HCT116 (cell line): ENCODE measurements around the gene MARS1. TPM values are rescaled to one million over a fixed set of nuclear protein-coding genes. Genes with fewer than 3 reads are reported as not detected.

Source experiments
- ATAC-seq: fragments of 200-7000 bp; cut with Tn5 transposase; 2 replicates; pipeline ENCODE4 v1.9.1; 2020; ENCODE audit warnings: mild to moderate bottlenecking, moderate library complexity
- BruUV-seq: library from RNA; stranded (reverse); fragments of 400-500 nt; replicated peaks from 2 replicates; lab custom pipeline; 2021; lab: Mats Ljungman, UMichigan
- CTCF ChIA-PET: fragments of 300-600 bp; sonication (Branson Sonifier 250); formaldehyde crosslinking; loops from one replicate; lab custom pipeline; 2021; ENCODE audit warnings: antibody characterized with exemption; lab: Charles Lee
- POLR2A ChIA-PET: fragments of 300-600, 350-600 bp; sonication (Branson Sonifier 250); formaldehyde crosslinking; loops from one replicate; lab custom pipeline; 2021; ENCODE audit warnings: antibody characterized with exemption; lab: Charles Lee
- RAD21 ChIA-PET, 2 experiments: fragments of 300-600 bp; sonication (Branson Sonifier 250); formaldehyde crosslinking; loops; one replicate each; lab custom pipeline; 2023; ENCODE audit warnings: low total read pairs in 2 of 2; ENCODE audit not compliant: uncharacterized antibody in 2 of 2, unreplicated experiment in 2 of 2, low non-redundant PET in 1 of 2; lab: Charles Lee
- DNase-seq: peaks from one replicate; pipeline ENCODE4 v3.0.0-alpha.2; 2010; ENCODE audit warnings: low read depth, low spot score
- H2AFZ ChIP-seq: fragments of 200-600 bp; shearing (Covaris generic), sonication (generic); 2 replicates; pipeline ENCODE4 v1.6.1; 2017; ENCODE audit warnings: low read depth, mixed run types, mixed read lengths, antibody characterized with exemption, low read length; ENCODE audit not compliant: poor library complexity, severe bottlenecking
- H3K27ac ChIP-seq: 2 replicates; pipeline ENCODE4 v1.5.1; 2012; ENCODE audit warnings: low read depth, low read length
- H3K27me3 ChIP-seq: fragments of 200-600 bp; sonication (generic); 2 replicates; pipeline ENCODE4 v1.6.1; 2016; ENCODE audit warnings: mixed run types, low read length, mixed read lengths; ENCODE audit not compliant: insufficient read depth
- H3K36me3 ChIP-seq, 2 experiments: fragments of 200-500 bp in 1 of 2; fragments of 200-600 bp in 1 of 2; sonication (Bioruptor generic) in 1 of 2; sonication (generic) in 1 of 2; 2 replicates each; pipeline versions ENCODE4 v1.5.1 to v1.6.1; 2014 to 2016; ENCODE audit warnings: low read length in 2 of 2, inconsistent platforms in 1 of 2, mixed read lengths in 1 of 2, mixed run types in 1 of 2; ENCODE audit not compliant: insufficient read depth in 2 of 2, control insufficient read depth in 1 of 2
- H3K4me1 ChIP-seq, 2 experiments: fragments of 200-600 bp in 1 of 2; sonication (generic) in 1 of 2; 2 replicates each; pipeline versions ENCODE4 v1.5.1 to v1.6.1; 2012 to 2017; ENCODE audit warnings: low read length in 2 of 2, inconsistent platforms in 1 of 2, mild to moderate bottlenecking in 1 of 2, mixed read lengths in 1 of 2, mixed run types in 1 of 2, moderate library complexity in 1 of 2; ENCODE audit not compliant: insufficient read depth in 2 of 2, control insufficient read depth in 1 of 2
- H3K4me2 ChIP-seq: fragments of 200-600 bp; sonication (generic); 2 replicates; pipeline ENCODE4 v1.6.1; 2017; ENCODE audit warnings: mixed run types, low read length, mixed read lengths
- H3K4me3 ChIP-seq, 2 experiments: fragments of 200-600 bp in 1 of 2; sonication (generic) in 1 of 2; replicated peaks in 1 of 2; 2 replicates each; pipeline ENCODE4 v1.5.1; 2011 to 2016; ENCODE audit warnings: low read length in 2 of 2, control low read depth in 1 of 2, low read depth in 1 of 2, mild to moderate bottlenecking in 1 of 2, mixed read lengths in 1 of 2, mixed run types in 1 of 2
- H3K79me2 ChIP-seq: fragments of 200-600 bp; sonication (generic); 2 replicates; pipeline ENCODE4 v1.6.1; 2017; ENCODE audit warnings: mild to moderate bottlenecking, mixed run types, low read length, moderate library complexity, mixed read lengths; ENCODE audit not compliant: insufficient read depth
- H3K9ac ChIP-seq: fragments of 200-600 bp; sonication (generic); 2 replicates; pipeline ENCODE4 v1.6.1; 2016; ENCODE audit warnings: low read length, mixed read lengths
- H3K9me2 ChIP-seq: fragments of 200-600 bp; sonication (generic), shearing (Covaris generic); 2 replicates; pipeline ENCODE4 v1.6.1; 2017; ENCODE audit warnings: mixed run types, mild to moderate bottlenecking, moderate library complexity; ENCODE audit not compliant: insufficient read depth
- H3K9me3 ChIP-seq, 2 experiments: fragments of 200-500 bp in 1 of 2; fragments of 200-600 bp in 1 of 2; sonication (Bioruptor generic) in 1 of 2; sonication (generic) in 1 of 2; 2 replicates each; pipeline ENCODE4 v1.6.1; 2014 to 2017; ENCODE audit warnings: low read length in 2 of 2, mixed read lengths in 2 of 2, inconsistent platforms in 1 of 2, low read depth in 1 of 2, mild to moderate bottlenecking in 1 of 2, mixed run types in 1 of 2, moderate library complexity in 1 of 2; ENCODE audit not compliant: control insufficient read depth in 1 of 2, insufficient read depth in 1 of 2
- H4K20me1 ChIP-seq: fragments of 200-600 bp; sonication (generic), shearing (Covaris generic); 2 replicates; pipeline ENCODE4 v1.6.1; 2017; ENCODE audit warnings: mixed run types, mild to moderate bottlenecking, moderate library complexity; ENCODE audit not compliant: insufficient read depth
- CBX3 ChIP-seq: IDR thresholded peaks from 2 replicates; pipeline ENCODE4 v1.6.1; 2012; ENCODE audit warnings: low read depth
- CEBPB ChIP-seq: IDR thresholded peaks from 2 replicates; pipeline ENCODE4 v1.6.1; 2012; ENCODE audit warnings: low read depth
- EGR1 ChIP-seq: IDR thresholded peaks from 2 replicates; pipeline ENCODE4 v1.6.1; 2012; ENCODE audit warnings: low read depth
- ELF1 ChIP-seq: IDR thresholded peaks from 2 replicates; pipeline ENCODE4 v1.6.1; 2012; ENCODE audit warnings: low read depth, borderline replicate concordance
- EZH2phosphoT487 ChIP-seq: fragments of 200-600 bp; IDR thresholded peaks from 2 replicates; pipeline ENCODE4 v1.6.1; 2018; ENCODE audit warnings: antibody characterized with exemption, borderline replicate concordance
- FOSL1 ChIP-seq: IDR thresholded peaks from 2 replicates; pipeline ENCODE4 v1.6.1; 2012; ENCODE audit warnings: low read depth
- JUND ChIP-seq: IDR thresholded peaks from 2 replicates; pipeline ENCODE4 v1.6.1; 2012
- RAD21 ChIP-seq: IDR thresholded peaks from 2 replicates; pipeline ENCODE4 v1.6.1; 2012; ENCODE audit warnings: low read depth, mild to moderate bottlenecking
- SRF ChIP-seq: IDR thresholded peaks from 2 replicates; pipeline ENCODE4 v1.6.1; 2012; ENCODE audit warnings: low read depth
- ZFX ChIP-seq: fragments of 450-650 bp; IDR thresholded peaks from 2 replicates; pipeline ENCODE4 v1.6.1; 2017
- intact Hi-C: fragments of 100-400 bp; cut with micrococcal nuclease; formaldehyde crosslinking; loops from 2 replicates; pipeline ENCODE4 v1.10.0; 2022
- total RNA-seq: library from RNA; stranded (reverse); gene quantifications from one replicate; pipeline ENCODE4 v1.2.1, GENCODE V29; 2021; ENCODE audit not compliant: unreplicated experiment
- TF ChIP-seq, protein P1 (sequence below), 3 experiments: fragments of 200-600 bp in 1 of 3; sonication (generic) in 1 of 3; IDR thresholded peaks in 2 of 3; conservative IDR thresholded peaks in 1 of 3; 2 replicates each; pipeline ENCODE4 v1.5.1; 2012 to 2017; ENCODE audit warnings: low read depth in 2 of 3, low read length in 2 of 3, antibody characterized with exemption in 1 of 3, borderline replicate concordance in 1 of 3, control low read depth in 1 of 3, mild to moderate bottlenecking in 1 of 3, mixed read lengths in 1 of 3, mixed run types in 1 of 3, moderate library complexity in 1 of 3; ENCODE audit not compliant: insufficient read depth in 1 of 3
- TF ChIP-seq, protein P2 (sequence below): IDR thresholded peaks from 2 replicates; pipeline ENCODE4 v1.6.1; 2012; ENCODE audit warnings: low read depth

The MARS1 gene
- total RNA-seq, 1 experiment from 2014 or later = 344 TPM

DNA sequence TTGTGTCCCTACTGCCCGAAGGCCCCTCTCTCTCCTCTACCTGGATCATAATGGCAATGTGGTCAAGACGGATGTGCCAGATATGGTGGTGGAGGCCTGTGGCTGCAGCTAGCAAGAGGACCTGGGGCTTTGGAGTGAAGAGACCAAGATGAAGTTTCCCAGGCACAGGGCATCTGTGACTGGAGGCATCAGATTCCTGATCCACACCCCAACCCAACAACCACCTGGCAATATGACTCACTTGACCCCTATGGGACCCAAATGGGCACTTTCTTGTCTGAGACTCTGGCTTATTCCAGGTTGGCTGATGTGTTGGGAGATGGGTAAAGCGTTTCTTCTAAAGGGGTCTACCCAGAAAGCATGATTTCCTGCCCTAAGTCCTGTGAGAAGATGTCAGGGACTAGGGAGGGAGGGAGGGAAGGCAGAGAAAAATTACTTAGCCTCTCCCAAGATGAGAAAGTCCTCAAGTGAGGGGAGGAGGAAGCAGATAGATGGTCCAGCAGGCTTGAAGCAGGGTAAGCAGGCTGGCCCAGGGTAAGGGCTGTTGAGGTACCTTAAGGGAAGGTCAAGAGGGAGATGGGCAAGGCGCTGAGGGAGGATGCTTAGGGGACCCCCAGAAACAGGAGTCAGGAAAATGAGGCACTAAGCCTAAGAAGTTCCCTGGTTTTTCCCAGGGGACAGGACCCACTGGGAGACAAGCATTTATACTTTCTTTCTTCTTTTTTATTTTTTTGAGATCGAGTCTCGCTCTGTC, 31.0 kb upstream of the MARS1 start:
- POLR2A ChIA-PET = no interaction called here
- H3K27me3 ChIP-seq = no peaks in the 10 kb centered on the region
- RAD21 ChIA-PET = no interaction called here
- no peaks in the 10 kb centered on the region for H3K9me3 ChIP-seq
- H3K36me3 ChIP-seq = no peaks in the 10 kb centered on the region
- H3K4me3 ChIP-seq = no peak overlapping the region
- no peak for ATAC-seq
- no peak overlapping the region for H3K9ac ChIP-seq
- H2AFZ ChIP-seq = no peak overlapping the region
- H3K9me2 ChIP-seq = no peaks in the 10 kb centered on the region
- no peak overlapping the region for H3K27ac ChIP-seq
- no peaks in the 10 kb centered on the region for H3K79me2 ChIP-seq
- BruUV-seq = no TSS peak
- H3K4me1 ChIP-seq = peaks cover 38 to 65% of the 10 kb centered on the region in 2 experiments
- CTCF ChIA-PET = interaction anchor here (2.1 to 2.5 kb wide), 2 partner anchors 193 to 214 kb away, joined by 12 to 13 read pairs; no protein-coding TSS in a partner anchor
- intact Hi-C loops = no loop called here
- no peak overlapping the region for H3K4me2 ChIP-seq
- H4K20me1 ChIP-seq = no peaks in the 10 kb centered on the region
- TF ChIP-seq ELF1 (no peak), JUND (no peak), CBX3 (no peak), EZH2phosphoT487 (no peak), CEBPB (no peak), ZFX (no peak), EGR1 (no peak), SRF (no peak), FOSL1 (no peak), RAD21 (no peak)
- TF ChIP-seq, protein P1, sequence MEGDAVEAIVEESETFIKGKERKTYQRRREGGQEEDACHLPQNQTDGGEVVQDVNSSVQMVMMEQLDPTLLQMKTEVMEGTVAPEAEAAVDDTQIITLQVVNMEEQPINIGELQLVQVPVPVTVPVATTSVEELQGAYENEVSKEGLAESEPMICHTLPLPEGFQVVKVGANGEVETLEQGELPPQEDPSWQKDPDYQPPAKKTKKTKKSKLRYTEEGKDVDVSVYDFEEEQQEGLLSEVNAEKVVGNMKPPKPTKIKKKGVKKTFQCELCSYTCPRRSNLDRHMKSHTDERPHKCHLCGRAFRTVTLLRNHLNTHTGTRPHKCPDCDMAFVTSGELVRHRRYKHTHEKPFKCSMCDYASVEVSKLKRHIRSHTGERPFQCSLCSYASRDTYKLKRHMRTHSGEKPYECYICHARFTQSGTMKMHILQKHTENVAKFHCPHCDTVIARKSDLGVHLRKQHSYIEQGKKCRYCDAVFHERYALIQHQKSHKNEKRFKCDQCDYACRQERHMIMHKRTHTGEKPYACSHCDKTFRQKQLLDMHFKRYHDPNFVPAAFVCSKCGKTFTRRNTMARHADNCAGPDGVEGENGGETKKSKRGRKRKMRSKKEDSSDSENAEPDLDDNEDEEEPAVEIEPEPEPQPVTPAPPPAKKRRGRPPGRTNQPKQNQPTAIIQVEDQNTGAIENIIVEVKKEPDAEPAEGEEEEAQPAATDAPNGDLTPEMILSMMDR (IDR thresholded peaks at IDR 0.05 in 2 of 3, conservative IDR thresholded peaks at IDR 0.05 in 1 of 3; ENCODE audit: borderline replicate concordance in 1 of 3, insufficient read depth in 1 of 3, low read depth in 2 of 3, low read length in 2 of 3) = no peak
- TF ChIP-seq, protein P2, sequence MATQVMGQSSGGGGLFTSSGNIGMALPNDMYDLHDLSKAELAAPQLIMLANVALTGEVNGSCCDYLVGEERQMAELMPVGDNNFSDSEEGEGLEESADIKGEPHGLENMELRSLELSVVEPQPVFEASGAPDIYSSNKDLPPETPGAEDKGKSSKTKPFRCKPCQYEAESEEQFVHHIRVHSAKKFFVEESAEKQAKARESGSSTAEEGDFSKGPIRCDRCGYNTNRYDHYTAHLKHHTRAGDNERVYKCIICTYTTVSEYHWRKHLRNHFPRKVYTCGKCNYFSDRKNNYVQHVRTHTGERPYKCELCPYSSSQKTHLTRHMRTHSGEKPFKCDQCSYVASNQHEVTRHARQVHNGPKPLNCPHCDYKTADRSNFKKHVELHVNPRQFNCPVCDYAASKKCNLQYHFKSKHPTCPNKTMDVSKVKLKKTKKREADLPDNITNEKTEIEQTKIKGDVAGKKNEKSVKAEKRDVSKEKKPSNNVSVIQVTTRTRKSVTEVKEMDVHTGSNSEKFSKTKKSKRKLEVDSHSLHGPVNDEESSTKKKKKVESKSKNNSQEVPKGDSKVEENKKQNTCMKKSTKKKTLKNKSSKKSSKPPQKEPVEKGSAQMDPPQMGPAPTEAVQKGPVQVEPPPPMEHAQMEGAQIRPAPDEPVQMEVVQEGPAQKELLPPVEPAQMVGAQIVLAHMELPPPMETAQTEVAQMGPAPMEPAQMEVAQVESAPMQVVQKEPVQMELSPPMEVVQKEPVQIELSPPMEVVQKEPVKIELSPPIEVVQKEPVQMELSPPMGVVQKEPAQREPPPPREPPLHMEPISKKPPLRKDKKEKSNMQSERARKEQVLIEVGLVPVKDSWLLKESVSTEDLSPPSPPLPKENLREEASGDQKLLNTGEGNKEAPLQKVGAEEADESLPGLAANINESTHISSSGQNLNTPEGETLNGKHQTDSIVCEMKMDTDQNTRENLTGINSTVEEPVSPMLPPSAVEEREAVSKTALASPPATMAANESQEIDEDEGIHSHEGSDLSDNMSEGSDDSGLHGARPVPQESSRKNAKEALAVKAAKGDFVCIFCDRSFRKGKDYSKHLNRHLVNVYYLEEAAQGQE = no peak
- TF ChIP-seq, all 23 proteins: peak for 0
- DNase-seq = no peak
